Chondrocyte (in vitro differentiated cells): ENCODE measurements around the gene OSBPL5. TPM values are rescaled to one million over a fixed set of nuclear protein-coding genes. Genes with fewer than 3 reads are reported as not detected.

Source experiments
- DNase-seq: peaks from one replicate; pipeline ENCODE4 v3.0.0; 2021; ENCODE audit warnings: mixed read lengths, low spot score
- H3K27ac Mint-ChIP-seq: one replicate; pipeline ENCODE4 v1.8.0; 2021; ENCODE audit warnings: mild to moderate bottlenecking, moderate library complexity, mixed read lengths; ENCODE audit not compliant: unreplicated experiment
- H3K27me3 Mint-ChIP-seq: 2 replicates; pipeline ENCODE4 v1.8.0; 2021; ENCODE audit warnings: low read depth, mixed read lengths
- H3K36me3 Mint-ChIP-seq: 2 replicates; pipeline ENCODE4 v1.8.0; 2021; ENCODE audit warnings: low read depth, mixed read lengths
- H3K4me1 Mint-ChIP-seq: 2 replicates; pipeline ENCODE4 v1.8.0; 2021; ENCODE audit warnings: low read depth, mild to moderate bottlenecking, mixed read lengths
- H3K4me3 Mint-ChIP-seq: one replicate; pipeline ENCODE4 v1.8.0; 2021; ENCODE audit warnings: mild to moderate bottlenecking, moderate library complexity, mixed read lengths; ENCODE audit not compliant: unreplicated experiment
- H3K9me3 Mint-ChIP-seq: 2 replicates; pipeline ENCODE4 v1.8.0; 2021; ENCODE audit warnings: low read depth, mixed read lengths
- total RNA-seq: library from RNA; stranded (reverse); gene quantifications from 3 replicates; pipeline ENCODE4 v1.2.1, GENCODE V29; 2021
- TF ChIP-seq, protein P1 (sequence below): fragments of 200-600 bp; sonication (generic); IDR thresholded peaks from 2 replicates; pipeline ENCODE4 v1.5.0; 2021; ENCODE audit warnings: antibody characterized with exemption, mild to moderate bottlenecking, moderate library complexity

Gene OSBPL5
- total RNA-seq, 1 donor from 2014 or later, result 43.9 TPM

DNA sequence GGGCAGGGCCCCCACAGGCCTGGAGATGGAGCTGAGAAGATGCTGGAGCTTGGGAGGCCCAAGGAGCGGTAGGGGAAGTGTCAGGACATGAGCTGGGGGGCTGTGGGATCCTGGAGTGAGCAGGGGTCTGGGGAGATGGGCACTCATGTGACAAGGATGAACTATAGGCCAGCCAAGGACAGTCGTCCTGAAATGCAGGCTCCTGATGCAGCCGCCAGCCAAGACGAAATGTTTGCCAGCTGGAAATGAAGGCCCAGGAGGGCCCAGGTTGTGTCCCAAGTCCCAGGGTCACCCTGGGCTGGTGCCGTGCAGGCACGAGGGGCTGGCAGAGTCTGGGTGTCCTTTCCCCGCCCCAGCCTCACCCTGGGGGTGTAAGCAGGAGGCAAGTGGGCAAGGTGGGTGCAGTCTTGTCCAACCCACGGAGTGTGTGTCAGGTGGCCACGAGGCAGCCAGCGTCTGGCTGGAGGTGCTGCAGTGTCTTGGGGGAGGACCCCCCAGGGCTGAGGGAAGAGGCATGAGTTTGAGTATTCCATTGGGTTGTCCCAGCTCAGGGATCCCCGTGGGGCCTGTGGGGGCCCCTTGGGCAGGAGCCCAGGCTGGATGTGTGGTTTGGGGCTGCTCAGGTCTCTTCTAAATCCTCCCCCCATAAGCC is 32.1 kb upstream of the OSBPL5 start:
- no peaks in the 10 kb centered on the region for H3K36me3 Mint-ChIP-seq
- H3K27ac Mint-ChIP-seq, result no peak overlapping the region
- H3K27me3 Mint-ChIP-seq, result peaks cover 18% of the 10 kb centered on the region
- TF ChIP-seq, protein P1, sequence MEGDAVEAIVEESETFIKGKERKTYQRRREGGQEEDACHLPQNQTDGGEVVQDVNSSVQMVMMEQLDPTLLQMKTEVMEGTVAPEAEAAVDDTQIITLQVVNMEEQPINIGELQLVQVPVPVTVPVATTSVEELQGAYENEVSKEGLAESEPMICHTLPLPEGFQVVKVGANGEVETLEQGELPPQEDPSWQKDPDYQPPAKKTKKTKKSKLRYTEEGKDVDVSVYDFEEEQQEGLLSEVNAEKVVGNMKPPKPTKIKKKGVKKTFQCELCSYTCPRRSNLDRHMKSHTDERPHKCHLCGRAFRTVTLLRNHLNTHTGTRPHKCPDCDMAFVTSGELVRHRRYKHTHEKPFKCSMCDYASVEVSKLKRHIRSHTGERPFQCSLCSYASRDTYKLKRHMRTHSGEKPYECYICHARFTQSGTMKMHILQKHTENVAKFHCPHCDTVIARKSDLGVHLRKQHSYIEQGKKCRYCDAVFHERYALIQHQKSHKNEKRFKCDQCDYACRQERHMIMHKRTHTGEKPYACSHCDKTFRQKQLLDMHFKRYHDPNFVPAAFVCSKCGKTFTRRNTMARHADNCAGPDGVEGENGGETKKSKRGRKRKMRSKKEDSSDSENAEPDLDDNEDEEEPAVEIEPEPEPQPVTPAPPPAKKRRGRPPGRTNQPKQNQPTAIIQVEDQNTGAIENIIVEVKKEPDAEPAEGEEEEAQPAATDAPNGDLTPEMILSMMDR, result no peak
- no peaks in the 10 kb centered on the region for H3K9me3 Mint-ChIP-seq
- peak; percentile 90 for DNase-seq
- H3K4me1 Mint-ChIP-seq, result no peaks in the 10 kb centered on the region
- H3K4me3 Mint-ChIP-seq, result no peak overlapping the region

DNA sequence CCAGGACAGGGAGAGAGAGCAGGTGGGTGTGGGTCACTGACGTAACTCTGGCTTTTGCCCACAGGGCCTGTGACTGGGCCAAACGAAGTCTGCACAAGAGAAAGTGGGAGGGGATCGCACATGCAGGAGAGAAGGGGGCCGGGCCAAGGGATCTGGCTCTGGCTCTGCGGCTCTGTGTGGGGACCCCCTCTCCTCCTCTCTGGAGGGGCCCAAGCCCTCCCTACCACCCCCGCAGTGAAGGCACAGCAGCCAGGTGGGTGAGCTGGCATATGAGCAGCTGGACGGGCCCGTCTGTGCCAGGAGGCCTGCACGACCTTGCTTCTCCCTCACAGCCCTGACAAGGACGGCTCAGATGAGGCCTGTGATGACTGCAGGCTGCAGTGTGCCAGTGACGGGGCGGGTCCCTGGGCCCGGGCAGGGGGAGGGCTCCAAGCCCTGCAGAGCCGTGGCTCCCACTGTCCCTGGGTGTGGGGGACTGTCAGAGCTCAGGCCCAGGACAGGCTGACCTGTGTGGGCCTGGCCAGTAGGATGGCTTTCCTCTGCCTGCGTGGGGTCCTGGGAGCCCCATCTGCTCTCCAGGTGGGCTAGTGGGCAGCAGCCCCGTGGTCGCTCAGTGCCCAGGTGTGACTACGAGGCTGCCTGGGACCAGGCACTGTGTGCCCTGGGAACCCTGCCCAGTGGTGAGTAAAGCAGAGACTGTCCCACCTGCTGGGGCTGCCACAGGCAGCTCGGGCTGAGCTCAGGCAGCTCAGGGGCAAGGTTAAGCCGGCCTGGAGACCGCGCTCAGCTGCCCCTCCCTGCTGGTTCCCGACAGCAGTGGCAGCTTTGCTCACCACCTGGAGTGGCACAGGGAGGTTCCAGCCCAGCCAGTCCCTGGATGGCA is 31.3 kb upstream of the OSBPL5 start:
- TF ChIP-seq, protein P1, result no peak
- Mint-ChIP-seq H3K9me3 (no peaks in the 10 kb centered on the region), H3K27ac (no peak overlapping the region), H3K36me3 (no peaks in the 10 kb centered on the region), H3K4me1 (no peaks in the 10 kb centered on the region), H3K4me3 (no peak overlapping the region), H3K27me3 (peaks cover 11% of the 10 kb centered on the region)
- DNase-seq, result no peak

DNA sequence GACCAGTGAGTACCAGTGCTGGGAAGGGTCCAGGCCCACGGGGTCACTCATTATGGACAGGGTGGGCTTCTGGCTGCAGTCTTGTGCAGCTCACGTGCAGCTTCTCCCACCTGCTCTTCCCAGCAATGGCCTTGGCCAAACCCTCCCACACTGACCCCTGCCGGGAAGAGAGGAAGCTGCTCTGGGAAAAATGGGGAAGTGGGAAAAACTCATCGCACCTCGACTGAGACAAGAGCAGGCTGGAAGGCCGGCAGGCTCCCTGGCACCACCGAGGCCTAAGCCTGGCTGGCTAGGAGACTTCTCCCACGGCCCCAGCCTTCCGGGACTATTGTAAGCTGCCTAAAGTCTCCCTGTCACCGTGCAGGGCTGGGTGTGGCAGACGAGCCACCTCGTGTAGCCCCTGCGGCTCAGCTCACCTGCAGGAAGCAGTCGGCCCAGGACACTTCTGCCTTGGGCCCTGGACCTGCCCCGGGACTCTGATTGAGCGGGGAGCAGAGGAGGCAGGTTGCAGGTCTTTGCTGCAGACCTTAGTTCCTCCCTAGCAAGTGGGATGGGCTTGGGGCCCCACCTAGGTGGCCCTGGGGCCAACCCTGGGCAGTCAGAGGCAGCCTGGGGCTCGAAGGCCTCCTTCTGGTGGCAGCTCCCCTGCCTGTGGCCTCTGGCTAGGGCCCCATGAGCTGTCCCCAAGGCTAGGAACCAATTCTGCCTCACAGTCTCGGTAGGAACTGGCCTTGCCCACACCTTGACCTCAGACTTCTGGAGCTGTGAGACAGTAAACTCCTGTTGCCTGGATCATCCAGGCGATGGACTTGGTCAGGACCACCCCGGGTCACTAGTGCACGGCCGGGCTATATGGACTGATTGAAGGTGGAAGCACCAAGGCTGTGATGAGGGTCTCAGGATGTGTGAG is 30.4 kb upstream of the OSBPL5 start:
- H3K4me3 Mint-ChIP-seq, result no peak overlapping the region
- no peaks in the 10 kb centered on the region for H3K4me1 Mint-ChIP-seq
- H3K9me3 Mint-ChIP-seq, result no peaks in the 10 kb centered on the region
- no peak for DNase-seq
- no peak overlapping the region for H3K27ac Mint-ChIP-seq
- no peaks in the 10 kb centered on the region for H3K36me3 Mint-ChIP-seq
- TF ChIP-seq, protein P1, result peak; percentile 73
- peaks cover 6% of the 10 kb centered on the region for H3K27me3 Mint-ChIP-seq

DNA sequence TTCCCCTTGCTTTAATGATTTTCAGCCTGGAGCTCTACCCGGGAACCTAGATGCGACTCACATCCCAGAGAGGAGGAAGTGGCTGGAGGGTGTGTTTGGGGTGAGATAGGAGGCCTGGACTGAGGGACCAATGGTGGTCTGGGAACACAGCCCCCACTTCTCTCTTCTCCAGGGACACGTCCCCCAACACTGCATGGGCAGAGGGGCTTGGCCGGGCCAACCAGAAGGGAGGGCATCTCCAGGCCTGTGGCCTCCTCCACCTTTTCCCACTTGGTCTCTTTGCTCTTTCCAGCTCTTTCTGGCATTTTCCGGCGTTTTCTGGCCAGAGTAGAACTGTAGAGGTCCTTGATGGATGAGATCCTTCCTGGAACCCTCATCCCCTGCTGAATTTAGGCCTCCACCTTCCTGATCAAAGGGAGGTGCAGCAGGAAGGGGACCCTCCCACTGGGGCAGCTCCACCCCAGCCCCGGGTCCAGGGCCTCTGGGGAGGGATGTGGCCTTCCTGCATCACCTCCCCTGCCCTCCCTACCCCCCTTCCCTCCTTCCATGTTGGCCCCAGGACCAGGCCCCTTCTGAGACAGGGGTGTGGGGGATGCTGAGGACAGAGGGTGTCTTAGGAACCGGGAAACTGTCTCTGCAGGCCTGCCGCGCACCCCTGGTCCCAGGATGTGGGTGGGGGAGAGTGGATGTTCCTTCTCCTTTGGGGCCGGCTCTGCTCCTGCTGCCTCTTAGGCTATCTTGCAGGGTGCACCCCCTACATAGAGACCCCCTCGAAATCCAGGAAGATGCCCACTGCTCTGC is 29.1 kb upstream of the OSBPL5 start:
- no peak overlapping the region for H3K27ac Mint-ChIP-seq

More for the DNA sequence above, 29.1 kb upstream of the OSBPL5 start:
- Mint-ChIP-seq H3K4me1 (no peaks in the 10 kb centered on the region), H3K36me3 (no peaks in the 10 kb centered on the region), H3K4me3 (no peak overlapping the region), H3K27me3 (peaks cover 3% of the 10 kb centered on the region), H3K9me3 (no peaks in the 10 kb centered on the region)
- TF ChIP-seq, protein P1, result no peak
- DNase-seq, result no peak
